ENCODE measurements around the gene TSPAN12. TPM values are rescaled to one million over a fixed set of nuclear protein-coding genes. Genes with fewer than 3 reads are reported as not detected.

The TSPAN12 gene
- total RNA-seq, 1 donor from 2014 or later = 0.92 TPM

DNA sequence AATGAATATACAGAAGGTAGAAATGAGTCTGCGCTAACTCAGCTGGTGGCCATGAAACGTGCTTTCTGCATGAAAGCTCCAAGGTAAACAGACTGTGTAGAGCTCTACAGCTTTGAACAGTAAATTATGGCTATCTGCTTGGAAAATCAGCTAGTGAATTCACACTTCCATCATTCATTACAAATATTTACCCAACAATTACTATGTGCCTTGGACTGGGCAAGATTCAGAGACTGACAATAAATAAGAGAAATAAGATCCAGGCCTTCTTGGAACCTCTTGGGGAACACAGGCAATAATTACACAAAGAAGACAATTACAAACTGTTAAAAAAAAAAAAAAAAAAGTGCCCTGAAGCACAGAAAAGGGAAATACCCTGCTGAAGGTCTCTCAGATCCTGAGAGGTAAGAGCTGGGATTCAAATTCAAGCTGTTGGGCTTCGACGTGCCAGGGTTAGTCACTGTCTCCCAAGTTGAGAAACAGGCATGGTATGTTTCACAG is 15.8 kb downstream of the TSPAN12 start:
- no peak for ATAC-seq

GRCh38 chr7:120841608-120842007 is 16.3 kb downstream of the TSPAN12 start:
- no peak for ATAC-seq

DNA sequence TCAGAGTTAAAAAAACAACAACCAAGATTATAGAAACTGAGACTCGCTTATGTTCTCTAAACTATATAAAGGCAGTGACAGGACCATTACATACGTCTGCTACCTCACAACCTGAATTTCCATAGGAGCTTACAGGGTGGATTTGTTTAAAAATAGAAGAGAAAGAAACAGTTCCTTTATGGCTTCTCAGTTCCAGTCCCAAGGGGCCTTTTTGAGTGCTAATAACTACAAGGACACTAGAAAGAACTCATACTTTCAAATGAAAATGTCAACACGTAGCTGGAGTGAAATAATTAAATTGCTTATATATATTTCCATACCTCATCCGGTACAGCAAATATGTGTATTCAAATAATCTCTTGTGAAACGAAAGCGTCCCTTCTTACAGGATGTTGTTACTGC is 19.7 kb downstream of the TSPAN12 start:
- ATAC-seq = no peak

GRCh38 chr7:120837599-120837998 is 20.3 kb downstream of the TSPAN12 start:
- no peak for ATAC-seq

DNA sequence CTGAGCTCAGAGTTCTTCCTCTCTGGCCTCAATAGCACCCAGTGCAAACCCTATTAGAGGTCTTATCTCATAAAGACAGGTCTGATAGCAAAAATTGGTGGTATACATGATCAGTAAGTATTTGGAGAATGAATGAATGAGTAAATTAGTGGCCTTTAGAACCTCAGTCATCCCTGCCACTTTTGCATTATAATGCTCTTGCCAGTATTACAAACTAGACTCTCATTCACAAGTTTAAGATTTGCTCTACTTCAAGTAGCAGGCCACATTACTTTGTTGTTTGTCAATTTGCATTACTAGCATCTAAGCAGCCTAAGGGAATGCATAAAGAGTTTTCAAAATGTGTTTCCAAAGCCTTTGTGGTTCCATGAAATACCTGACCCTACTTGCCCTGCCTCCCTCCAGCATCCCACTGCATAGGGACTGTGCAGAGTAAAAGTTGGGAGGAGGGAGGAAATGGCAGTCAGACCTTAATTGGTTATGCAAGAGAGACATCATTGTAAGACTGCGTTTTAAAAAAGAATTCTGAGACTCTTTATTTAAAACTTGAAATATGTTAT is 21.3 kb downstream of the TSPAN12 start:
- no peak for ATAC-seq

GRCh38 chr7:120834726-120835125 is 23.2 kb downstream of the TSPAN12 start:
- no peak for ATAC-seq

DNA sequence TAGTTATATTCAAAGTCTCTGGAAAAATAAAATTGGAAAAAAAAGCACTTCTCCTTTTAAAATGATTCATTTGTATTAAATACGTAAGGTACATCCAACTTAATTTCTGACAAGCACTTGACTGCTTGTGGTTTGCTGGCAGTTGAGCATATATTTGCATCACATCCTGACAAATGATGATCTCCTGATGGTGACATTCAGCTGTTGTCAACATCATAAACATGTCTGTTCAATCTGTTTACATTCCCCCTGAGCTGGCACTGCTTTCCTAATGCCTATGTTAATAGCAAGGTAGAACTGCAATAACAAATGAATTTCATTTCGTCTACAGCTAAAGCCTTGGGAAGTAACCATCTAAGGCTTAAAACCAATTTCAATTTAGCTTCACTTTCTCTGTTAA is 24.4 kb downstream of the TSPAN12 start:
- no peak for ATAC-seq

DNA sequence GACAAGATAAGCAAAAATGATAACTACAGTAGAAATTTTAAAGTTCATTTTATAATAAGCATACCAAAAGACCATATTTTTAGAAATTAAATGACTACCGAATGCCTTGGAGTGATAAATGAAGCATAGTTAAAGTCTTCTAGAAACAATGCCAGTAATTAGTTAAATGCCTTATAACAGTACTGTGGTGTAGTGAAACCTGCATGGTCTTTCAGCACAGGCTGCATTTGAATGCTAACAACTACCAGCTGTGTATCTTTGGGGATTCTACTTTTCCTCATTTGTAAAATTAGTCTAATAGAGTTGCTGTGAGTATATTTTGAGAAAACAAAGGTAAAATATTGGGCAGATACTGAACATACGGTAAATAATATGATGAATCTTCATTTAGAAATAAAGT is 25.1 kb downstream of the TSPAN12 start:
- ATAC-seq = no peak

DNA sequence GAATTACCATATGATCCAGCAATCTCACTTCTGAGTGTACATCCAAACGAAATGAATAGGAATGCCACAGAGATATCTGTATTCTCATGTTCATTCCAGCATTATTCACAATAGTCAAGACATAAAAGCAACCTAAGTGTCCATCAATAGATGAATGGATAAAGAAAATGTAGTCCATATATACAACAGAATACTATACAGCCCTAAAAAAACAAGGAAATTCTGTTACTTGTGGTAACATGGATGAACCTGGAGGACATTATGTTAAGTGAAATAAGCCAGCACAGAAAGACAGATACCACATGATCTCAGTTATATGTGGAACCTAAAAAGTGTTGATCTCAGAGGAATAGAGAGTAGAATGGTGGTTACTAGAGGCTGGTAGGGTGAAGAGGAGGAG is 26.7 kb downstream of the TSPAN12 start:
- ATAC-seq = no peak

DNA sequence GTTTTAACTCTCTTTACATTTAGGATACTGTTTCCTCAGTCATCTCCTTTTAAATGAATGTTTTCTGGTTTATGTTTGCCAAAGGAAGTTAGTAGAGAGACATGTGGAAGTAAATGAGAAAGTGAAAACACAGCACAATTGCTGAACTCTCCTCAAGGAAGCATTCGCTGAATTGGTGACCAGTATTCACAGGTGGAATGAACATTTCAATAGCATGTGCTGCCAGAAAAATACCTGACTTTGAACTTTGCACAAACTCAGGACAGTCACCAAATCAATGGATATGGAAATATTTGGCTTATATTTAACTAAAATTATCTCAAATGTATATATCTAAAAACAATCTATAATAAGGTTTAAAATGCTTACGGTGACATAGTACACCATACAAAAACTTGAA is 28.5 kb downstream of the TSPAN12 start:
- ATAC-seq = no peak

- ATAC-seq = no peak
Measured at GRCh38 chr7:120828528-120828927, 29.4 kb downstream of the TSPAN12 start.

GRCh38 chr7:120827371-120828118 is 30.4 kb downstream of the TSPAN12 start:
- no peak for ATAC-seq

- no peak for ATAC-seq
Measured at GRCh38 chr7:120825576-120825975, 32.4 kb downstream of the TSPAN12 start.

GRCh38 chr7:120825152-120825551 is 32.8 kb downstream of the TSPAN12 start:
- ATAC-seq = no peak

DNA sequence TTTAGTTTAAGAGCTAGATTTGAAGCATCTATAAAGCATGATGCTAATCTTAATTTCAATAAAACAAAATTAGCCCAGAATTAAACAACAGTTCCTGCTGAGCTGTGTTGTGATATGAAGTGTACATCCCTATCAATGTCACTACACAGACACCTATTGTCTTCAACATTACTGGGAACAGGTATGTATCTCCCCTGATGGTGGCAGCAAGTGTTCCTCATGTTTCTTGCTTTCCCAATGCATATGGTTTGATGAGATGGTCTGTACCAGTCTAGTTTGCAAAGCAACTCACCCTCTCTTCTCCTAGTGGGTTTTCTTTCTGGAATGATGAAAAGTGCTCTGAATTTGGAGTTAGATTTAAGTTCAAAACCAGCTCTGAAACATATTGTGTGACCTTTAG is 38.1 kb downstream of the TSPAN12 start:
- ATAC-seq = no peak

GRCh38 chr7:120817851-120818250 is 40.1 kb downstream of the TSPAN12 start:
- no peak for ATAC-seq

DNA sequence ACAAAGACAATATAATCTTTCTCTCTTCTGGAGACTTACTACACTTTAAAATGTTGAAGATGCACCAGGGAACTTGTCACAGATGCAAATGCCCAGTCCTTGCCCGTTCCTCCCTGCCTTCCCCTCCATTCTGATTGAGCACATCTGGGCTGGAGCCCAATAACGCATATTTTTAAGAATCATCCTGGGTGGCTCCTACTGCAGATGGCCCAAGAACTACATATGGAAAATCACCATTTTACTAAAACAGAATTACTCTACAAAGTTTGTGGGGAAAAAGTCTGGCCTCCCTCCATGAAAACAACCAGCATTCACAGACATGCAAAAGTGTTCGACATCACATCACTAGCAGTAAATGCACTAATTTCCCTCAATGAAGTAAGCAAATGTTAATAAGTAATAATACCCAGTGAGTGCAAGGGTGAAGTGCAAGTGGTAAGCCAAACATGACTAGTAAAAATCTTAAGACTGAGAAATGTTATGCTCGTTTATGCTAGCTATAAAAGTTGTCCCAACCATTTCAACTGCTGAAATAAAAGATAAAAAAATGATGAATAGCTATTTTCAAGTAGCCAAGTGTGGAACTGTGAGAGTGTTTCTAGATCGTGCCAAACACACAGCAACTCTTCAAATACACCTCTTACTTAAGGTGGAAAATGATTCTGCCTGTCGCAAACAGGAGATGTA is 43.5 kb downstream of the TSPAN12 start:
- ATAC-seq = no peak

GRCh38 chr7:120813546-120814252 is 44.2 kb downstream of the TSPAN12 start:
- ATAC-seq = no peak

GRCh38 chr7:120813089-120813488 is 44.9 kb downstream of the TSPAN12 start:
- no peak for ATAC-seq

DNA sequence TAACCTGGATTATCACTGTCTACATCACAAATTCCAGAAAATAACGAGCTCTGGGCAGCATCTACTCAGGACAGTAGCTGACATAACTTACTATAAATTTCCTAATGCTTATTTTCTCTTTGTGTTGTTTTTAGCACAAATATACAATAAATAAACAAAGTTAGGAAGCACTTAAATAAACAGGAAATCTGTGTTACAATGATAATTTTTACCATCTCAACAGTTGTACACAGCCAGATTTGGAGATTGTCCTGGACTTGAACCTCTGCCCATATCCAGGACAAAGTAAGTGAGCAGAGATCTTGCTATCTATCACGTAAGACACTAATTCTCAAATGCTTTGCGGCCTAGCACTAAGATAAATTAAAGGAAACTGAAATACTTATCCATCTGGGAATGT is 48.7 kb downstream of the TSPAN12 start:
- ATAC-seq = no peak

GRCh38 chr7:120807390-120807789 is 50.6 kb downstream of the TSPAN12 start:
- ATAC-seq = no peak

- no peak for ATAC-seq
Measured at GRCh38 chr7:120806669-120807068, 51.3 kb downstream of the TSPAN12 start.
